ENCODE results near the gene PYGL. TPM values are rescaled to one million over a fixed set of nuclear protein-coding genes. Genes with fewer than 3 reads are reported as not detected.

The PYGL gene
- total RNA-seq (40.3 TPM), polyA plus RNA-seq (ENCODE audit: insufficient read depth, low read depth, low replicate concordance) (12.3 TPM)
- long read RNA-seq, donor 1, partial matches to known transcripts = 0 of 1 reads
- long read RNA-seq, donor 1, other reads (novel, unspliced or antisense) = 0 of 1 reads
- long read RNA-seq, donor 2 = 0 reads
- long read RNA-seq, donor 3, partial matches to known transcripts = 5 of 5 reads
- long read RNA-seq, donor 3, other reads (novel, unspliced or antisense) = 0 of 5 reads
- long read RNA-seq, donor 4, partial matches to known transcripts = 0 of 4 reads
- long read RNA-seq, donor 4, other reads (novel, unspliced or antisense) = 0 of 4 reads
- long read RNA-seq, donor 5 = 0 reads
- long read RNA-seq, donor 6, partial matches to known transcripts = 0 of 1 reads
- long read RNA-seq, donor 6, other reads (novel, unspliced or antisense) = 0 of 1 reads
- long read RNA-seq, donor 7, transcript PYGL-201 (20 exons, 3,048 nt) = major isoform, 18 of 23 reads
- long read RNA-seq, donor 7, partial matches to known transcripts = 3 of 23 reads
- long read RNA-seq, donor 7, other reads (novel, unspliced or antisense) = 2 of 23 reads
- long read RNA-seq, donor 8, partial matches to known transcripts = 0 of 2 reads
- long read RNA-seq, donor 8, other reads (novel, unspliced or antisense) = 0 of 2 reads
- long read RNA-seq, donor 9 = 0 reads
- long read RNA-seq, donor 10, partial matches to known transcripts = 0 of 1 reads
- long read RNA-seq, donor 10, other reads (novel, unspliced or antisense) = 0 of 1 reads

DNA sequence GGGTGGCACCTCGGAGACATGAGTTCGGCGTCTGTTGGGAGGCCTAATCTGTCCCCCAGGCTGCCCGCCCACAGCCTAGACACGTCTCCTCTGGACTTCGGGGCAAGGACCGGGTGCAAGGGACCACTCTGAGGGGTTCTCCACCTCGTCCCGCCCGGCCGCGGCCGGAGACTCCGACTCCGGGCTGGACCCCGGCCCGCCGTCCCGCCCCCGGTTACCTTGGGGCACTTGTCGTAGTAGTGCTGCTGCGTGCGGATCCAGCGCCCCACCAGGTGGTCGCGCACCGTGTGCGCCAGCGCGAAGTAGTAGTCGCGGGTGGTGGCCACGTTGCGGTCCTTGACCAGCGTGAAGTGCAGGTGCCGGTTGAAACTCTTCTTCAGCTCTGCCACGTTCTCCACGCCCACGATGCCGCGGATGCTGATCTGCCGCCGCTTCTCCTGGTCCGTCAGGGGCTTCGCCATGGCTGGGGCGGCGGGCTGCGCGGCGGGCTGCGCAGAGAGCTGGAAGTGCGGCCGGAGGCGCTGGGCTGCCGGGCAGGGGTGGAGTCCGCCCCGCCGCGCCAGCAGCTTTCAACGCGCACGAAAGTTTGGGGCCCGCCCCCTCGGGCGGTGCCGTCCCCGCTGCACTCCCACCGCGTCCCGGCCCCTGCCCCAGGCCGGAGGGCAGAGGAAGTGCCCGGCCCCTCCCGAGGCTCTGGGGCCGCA lies at the start of gene PYGL:
TSS of gene PYGL (minus strand) at position 541 of the 704 bp plus-strand sequence. CDS start at position 461, 80 bp downstream.
- Histone ChIP-seq H3K36me3 (ENCODE audit: control insufficient read depth in 2 of 3, insufficient read depth in 3 of 3, low read length in 3 of 3) (no peaks in the 10 kb centered on the region), H3K27ac (ENCODE audit: low read depth in 2 of 2, low read length in 2 of 2) (peak within 1 kb of the TSS; percentile 5 to 63), H3K4me3 (ENCODE audit: low read length in 3 of 3) (peak within 1 kb of the TSS; percentile 64 to 74 (median 66)), H3K9me3 (ENCODE audit: control insufficient read depth in 2 of 3, insufficient read depth in 1 of 3, low read length in 3 of 3) (no peaks in the 10 kb centered on the region), H3K27me3 (ENCODE audit: control insufficient read depth, insufficient read depth, low read length) (no peaks in the 10 kb centered on the region), H3K9ac (ENCODE audit: low read length in 3 of 3) (peak within 1 kb of the TSS; percentile 32 to 77 (median 47)), H3K4me1 (ENCODE audit: control insufficient read depth in 2 of 3, insufficient read depth in 2 of 3, low read depth in 1 of 3, low read length in 3 of 3) (peaks cover 0 to 3% (median 3%) of the 10 kb centered on the region in 3 donors)
- FAIRE-seq = no peak
- intact Hi-C loops (cut with DNase I) = no loop called here
- DNase-seq = peak; percentile 69 to 92 (median 78)
- TF ChIP-seq, protein P1, sequence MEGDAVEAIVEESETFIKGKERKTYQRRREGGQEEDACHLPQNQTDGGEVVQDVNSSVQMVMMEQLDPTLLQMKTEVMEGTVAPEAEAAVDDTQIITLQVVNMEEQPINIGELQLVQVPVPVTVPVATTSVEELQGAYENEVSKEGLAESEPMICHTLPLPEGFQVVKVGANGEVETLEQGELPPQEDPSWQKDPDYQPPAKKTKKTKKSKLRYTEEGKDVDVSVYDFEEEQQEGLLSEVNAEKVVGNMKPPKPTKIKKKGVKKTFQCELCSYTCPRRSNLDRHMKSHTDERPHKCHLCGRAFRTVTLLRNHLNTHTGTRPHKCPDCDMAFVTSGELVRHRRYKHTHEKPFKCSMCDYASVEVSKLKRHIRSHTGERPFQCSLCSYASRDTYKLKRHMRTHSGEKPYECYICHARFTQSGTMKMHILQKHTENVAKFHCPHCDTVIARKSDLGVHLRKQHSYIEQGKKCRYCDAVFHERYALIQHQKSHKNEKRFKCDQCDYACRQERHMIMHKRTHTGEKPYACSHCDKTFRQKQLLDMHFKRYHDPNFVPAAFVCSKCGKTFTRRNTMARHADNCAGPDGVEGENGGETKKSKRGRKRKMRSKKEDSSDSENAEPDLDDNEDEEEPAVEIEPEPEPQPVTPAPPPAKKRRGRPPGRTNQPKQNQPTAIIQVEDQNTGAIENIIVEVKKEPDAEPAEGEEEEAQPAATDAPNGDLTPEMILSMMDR (IDR thresholded peaks at IDR 0.05; ENCODE audit: borderline replicate concordance, extremely low read depth, insufficient read depth) = no peak

DNA sequence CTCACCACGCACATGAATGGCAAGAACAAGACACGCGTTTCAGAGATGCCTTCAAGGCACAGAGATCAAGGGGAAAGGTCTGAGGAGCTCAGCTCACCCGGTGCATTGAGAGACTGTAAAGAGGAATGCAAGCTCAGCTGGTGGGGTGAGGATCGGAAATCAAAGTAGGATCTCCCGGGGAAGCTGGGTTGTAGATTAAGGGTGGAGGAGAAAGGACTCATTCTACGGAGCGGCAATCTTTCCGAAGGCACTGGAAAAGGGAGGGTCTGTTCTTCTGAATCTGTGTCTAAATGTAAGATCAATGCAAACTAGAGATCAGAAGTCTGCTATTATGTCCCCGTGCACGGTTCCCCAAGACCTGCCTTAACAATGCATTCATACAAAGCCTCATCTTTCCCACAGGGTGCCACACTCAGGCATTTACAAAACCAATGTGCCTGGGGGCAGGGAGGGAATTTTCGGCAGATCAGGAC lies 41.6 kb upstream of the PYGL start:
- no peak for FAIRE-seq
- Histone ChIP-seq H3K27ac (ENCODE audit: low read depth in 2 of 2, low read length in 2 of 2) (no peak overlapping the region), H3K4me3 (ENCODE audit: low read length in 3 of 3) (no peak overlapping the region), H3K4me1 (ENCODE audit: control insufficient read depth in 2 of 3, insufficient read depth in 2 of 3, low read depth in 1 of 3, low read length in 3 of 3) (no peaks in the 10 kb centered on the region), H3K9me3 (ENCODE audit: control insufficient read depth in 2 of 3, insufficient read depth in 1 of 3, low read length in 3 of 3) (no peaks in the 10 kb centered on the region), H3K36me3 (ENCODE audit: control insufficient read depth in 2 of 3, insufficient read depth in 3 of 3, low read length in 3 of 3) (no peaks in the 10 kb centered on the region), H3K27me3 (ENCODE audit: control insufficient read depth, insufficient read depth, low read length) (no peaks in the 10 kb centered on the region), H3K9ac (ENCODE audit: low read length in 3 of 3) (no peak overlapping the region)
- no peak for DNase-seq
- intact Hi-C loops (cut with DNase I) = no loop called here
- TF ChIP-seq, protein P1 (IDR thresholded peaks at IDR 0.05; ENCODE audit: borderline replicate concordance, extremely low read depth, insufficient read depth) = no peak

DNA sequence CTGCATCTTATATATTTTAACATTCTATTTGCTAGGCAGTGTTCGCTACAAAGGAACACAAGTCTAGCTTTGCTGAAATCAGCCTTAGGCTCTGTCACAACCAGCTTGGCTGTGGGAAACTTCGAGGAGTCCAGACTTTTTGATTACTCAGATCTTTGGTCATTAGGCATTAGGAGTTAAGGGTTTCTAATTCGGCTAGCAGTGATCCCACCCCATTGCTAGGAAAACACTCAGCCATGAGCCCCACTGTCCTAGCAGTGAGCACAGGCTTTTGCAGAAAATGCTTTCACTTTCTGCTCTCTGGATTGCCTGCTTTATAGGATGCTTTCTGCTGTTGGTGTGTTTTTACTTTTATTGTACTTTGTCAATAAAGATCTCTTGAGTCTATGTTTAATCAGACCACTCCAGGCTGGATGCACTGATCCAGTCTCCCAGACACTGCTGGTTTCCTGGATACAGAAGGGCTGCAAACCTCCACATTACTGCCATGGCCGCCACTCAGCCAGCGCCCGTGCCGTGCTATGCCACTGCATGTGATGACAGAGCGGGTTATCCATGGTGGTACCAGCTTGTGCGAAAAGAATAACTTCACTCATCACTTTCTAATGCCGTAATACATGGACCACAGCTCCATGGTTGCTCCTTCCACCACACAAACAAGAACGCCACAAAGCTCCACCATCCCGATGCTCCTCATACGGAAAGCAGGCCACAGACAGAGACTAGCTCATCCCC lies 41.0 kb upstream of the PYGL start:
- Histone ChIP-seq H3K36me3 (ENCODE audit: control insufficient read depth in 2 of 3, insufficient read depth in 3 of 3, low read length in 3 of 3) (no peaks in the 10 kb centered on the region), H3K27ac (ENCODE audit: low read depth in 2 of 2, low read length in 2 of 2) (no peak overlapping the region), H3K4me1 (ENCODE audit: control insufficient read depth in 2 of 3, insufficient read depth in 2 of 3, low read depth in 1 of 3, low read length in 3 of 3) (no peaks in the 10 kb centered on the region), H3K27me3 (ENCODE audit: control insufficient read depth, insufficient read depth, low read length) (no peaks in the 10 kb centered on the region), H3K9ac (ENCODE audit: low read length in 3 of 3) (no peak overlapping the region), H3K4me3 (ENCODE audit: low read length in 3 of 3) (no peak overlapping the region), H3K9me3 (ENCODE audit: control insufficient read depth in 2 of 3, insufficient read depth in 1 of 3, low read length in 3 of 3) (no peaks in the 10 kb centered on the region)
- intact Hi-C loops (cut with DNase I) = no loop called here
- DNase-seq (no peak), FAIRE-seq (no peak)
- TF ChIP-seq, protein P1 (IDR thresholded peaks at IDR 0.05; ENCODE audit: borderline replicate concordance, extremely low read depth, insufficient read depth) = no peak

Data from kidney (tissue), 22 donors.